HG03571 (cell line): ENCODE measurements around the gene PCK1.
"Not testable (repeated sequence)": the region's sequence is repeated elsewhere in the genome, so short reads cannot be mapped to it uniquely, and the experiment has no call there.

Source experiments
- ATAC-seq: cut with Tn5 transposase; IDR thresholded peaks from one replicate; pipeline ENCODE4 v1.9.1; 2021; ENCODE audit not compliant: unreplicated experiment

PCK1 gene

DNA sequence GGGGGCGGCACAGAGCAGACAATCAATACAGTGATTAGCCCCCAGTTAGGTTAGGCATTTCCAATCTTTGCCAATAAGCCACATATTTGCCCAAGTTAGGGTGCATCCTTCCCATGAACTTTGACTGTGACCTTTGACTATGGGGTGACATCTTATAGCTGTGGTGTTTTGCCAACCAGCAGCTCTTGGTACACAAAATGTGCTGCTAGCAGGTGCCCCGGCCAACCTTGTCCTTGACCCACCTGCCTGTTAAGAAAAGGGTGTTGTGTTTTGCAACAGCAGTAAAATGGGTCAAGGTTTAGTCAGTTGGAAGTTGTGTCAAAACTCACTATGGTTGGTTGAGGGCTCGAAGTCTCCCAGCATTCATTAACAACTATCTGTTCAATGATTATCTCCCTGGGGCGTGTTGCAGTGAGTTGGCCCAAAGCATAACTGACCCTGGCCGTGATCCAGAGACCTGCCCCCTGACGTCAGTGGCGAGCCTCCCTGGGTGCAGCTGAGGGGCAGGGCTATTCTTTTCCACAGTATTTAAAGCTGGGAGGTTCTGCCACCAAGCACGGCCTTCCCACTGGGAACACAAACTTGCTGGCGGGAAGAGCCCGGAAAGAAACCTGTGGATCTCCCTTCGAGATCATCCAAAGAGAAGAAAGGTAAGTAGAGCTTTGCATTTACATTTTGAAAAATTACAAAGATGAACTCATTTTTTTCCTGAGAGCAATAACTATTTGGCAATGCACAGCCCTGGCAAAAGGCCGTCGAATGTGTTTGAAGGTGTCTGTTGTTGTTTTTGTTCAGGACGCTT lies at the start of gene PCK1:
Gene PCK1 (plus strand): TSS at position 557 of the 802 bp plus-strand sequence. CDS start 302 bp downstream, outside the sequence.
- no peak for ATAC-seq

DNA sequence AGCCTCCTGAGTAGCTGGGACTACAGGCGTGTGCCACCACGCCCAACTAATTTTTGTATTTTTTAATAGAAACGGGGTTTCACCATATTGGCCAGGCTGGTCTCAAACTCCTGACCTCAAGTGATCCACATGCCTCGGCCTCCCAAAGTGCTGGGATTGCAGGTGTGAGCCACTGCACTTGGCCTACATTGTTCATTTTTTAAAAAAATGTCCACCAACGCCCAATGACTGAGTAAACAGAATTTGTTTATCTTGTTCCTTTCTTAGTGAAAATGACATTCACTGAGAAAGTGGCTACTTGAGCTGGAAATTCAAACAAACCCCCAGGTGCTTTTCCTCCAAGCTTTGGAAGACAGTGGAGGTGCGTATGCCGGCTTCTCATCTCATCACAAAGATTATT lies 49.2 kb upstream of the PCK1 start:
- not testable (repeated sequence) for ATAC-seq

DNA sequence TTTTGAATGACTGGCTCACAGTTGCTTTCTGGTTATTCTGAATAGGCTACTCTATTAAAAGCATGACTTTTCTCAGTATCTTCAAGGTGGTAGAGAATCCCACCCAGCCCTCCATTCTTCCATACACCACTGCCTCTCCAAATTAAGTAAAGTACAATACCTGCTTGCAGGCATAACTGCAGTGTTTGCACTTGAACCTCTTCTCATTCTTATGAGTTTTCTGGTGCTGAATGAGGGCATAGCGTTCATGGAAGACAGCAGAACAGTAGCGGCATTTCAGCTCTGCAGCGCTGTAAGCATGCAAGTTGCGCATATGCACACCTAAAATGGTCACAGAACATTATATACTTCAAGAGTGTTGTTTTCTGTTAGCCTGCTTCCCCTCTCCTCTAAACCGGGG lies 48.5 kb upstream of the PCK1 start:
- ATAC-seq, result no peak

DNA sequence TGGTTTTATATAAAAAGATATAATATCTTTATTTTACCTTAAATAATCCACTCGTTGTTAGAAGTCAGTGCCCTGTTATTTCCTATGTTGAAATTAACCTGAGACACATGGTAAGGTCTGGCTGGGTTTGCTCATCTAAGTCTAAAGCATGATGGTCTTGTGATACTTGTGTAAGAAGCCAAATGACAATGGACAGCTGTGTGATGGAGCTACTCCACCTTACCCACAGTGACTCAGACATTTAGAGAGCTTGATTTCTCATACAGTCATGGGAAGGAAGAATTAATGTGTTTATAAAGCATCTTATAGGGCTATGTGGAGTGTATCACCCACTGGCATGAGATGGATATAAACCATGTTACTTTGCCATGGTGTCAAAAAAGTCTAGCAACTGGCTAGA lies 47.7 kb upstream of the PCK1 start:
- no peak for ATAC-seq

DNA sequence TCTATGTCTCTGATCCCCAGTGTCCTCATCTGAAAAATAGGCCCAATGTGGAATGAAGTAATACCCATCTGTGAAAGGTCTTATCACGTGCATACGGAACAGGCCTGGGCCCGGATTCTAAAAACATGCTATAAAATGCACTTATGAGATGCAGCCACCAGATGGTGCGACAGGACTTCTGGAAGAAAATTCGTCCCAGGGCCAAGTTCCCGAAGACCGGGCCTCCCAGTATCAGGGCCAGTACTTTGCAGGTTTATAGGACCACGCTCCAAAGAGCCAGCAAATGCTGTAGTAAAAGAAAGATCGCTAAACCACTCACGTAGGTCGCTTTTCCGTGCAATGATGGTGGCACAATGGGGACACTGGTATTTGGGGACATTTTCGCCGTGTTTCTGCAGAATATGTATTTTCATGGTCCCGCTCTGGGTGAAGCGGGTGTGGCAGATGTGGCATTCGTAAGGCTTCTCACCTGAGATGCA lies 46.6 kb upstream of the PCK1 start:
- no peak for ATAC-seq

- no peak for ATAC-seq
Observed at GRCh38 chr20:57517904-57518303, 43.0 kb upstream of the PCK1 start.

GRCh38 chr20:57522380-57523140 lies 38.4 kb upstream of the PCK1 start:
- no peak for ATAC-seq

DNA sequence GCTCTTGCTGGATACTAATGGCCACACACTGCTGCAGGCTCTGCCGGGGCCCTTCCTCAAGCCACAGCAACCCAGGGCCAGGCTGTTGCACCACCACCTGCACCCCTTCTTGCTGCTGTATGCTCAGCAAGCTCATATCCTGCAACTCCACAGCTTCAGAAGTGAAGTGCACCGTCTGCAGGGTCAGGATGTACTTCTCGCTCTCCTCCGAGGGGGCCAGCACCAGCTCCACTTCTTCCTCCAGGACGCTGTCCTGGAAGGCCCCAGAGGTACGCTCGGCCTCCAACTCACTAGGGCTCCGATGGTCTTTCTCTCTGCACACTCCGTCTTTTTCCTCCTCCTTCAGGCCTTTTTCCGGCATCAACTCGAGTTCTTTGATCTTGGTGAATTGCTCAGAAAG lies 37.1 kb upstream of the PCK1 start:
- ATAC-seq, result no peak

- no peak for ATAC-seq
Observed at GRCh38 chr20:57524511-57525176, 36.3 kb upstream of the PCK1 start, which contains the start of gene CTCFL. Gene CTCFL (minus strand): TSS chr20:57525140. CDS start chr20:57524205, 935 bp downstream.

DNA sequence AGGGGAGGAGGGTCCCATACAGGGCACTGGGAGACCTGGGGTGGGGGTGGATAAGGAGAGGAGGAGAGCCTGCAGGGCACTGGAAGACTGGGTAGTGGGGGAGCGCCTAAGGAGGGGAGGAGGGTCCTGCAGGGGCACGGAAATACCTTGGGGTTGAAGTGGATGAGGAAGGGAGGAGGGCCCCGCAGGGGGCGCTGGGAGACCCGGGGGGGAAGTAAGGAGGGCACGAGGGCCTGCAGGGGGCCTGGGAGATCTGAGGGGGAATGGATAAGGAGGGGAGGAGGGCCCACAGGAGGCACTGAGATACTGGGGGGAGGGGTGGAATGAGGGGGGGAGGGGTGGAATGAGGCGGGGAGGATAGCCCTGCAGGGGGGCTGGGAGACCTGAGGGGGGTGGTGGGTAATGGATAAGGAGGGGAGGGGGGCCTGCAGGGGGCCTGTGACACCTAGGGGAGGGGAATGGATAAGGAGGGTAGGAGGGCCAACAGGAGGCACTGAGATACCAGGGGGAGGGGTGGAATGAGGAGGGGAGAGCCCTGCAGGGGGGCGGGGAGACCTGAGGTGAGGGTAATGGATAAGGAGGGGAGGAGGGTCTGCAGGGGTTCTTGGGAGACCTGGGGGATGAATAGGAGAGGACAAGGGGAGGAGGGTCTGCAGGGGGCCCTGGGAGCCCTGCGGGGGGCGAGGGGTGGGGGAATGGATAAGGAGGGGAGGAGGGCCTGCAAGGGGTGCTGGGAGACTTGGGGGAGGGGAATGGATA lies 35.4 kb upstream of the PCK1 start:
- no peak for ATAC-seq

- ATAC-seq, result no peak
Observed at GRCh38 chr20:57526087-57526884, 34.6 kb upstream of the PCK1 start.

- ATAC-seq, result no peak
Observed at GRCh38 chr20:57526885-57527460, 33.9 kb upstream of the PCK1 start.

DNA sequence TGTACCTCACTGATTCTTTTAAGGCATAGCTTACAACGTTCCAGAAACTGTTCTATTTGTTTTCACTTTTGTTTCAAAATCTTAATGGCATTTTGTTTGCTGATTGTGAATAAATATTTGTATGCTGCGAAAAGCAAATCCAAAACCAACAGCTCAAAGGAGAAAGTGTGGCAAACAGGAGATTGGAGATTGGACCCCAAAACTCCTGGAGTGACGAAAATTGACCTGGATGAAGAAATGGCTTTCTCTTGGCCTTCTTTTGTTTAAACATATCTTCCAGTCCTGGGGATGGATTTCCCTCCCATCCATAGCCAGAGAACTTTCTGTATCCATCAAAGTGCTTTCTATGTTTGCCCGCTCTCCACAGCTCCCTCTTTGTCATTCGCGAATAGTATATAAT lies 33.2 kb upstream of the PCK1 start:
- no peak for ATAC-seq

DNA sequence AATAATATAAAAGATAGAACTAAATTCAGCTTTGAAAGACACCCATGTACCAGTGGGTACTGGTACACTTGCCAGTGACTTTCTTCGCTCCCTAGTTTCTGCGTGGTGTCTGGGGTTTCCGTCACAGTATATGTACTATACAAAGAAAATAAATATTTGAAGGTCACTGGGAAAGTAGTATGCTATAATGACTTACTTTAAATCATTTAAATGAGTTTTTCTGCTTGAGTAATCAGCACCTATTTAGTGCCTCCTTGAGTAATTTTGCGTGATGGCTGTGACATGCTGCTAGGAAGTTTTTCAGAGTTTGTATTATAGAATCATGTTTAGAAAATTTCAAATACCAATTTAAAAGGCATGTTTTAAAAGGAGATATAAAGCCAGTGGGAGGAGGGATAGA lies 32.8 kb upstream of the PCK1 start:
- no peak for ATAC-seq

- ATAC-seq, result no peak
Observed at GRCh38 chr20:57529160-57529585, 31.7 kb upstream of the PCK1 start.

- no peak for ATAC-seq
Observed at GRCh38 chr20:57529810-57530209, 31.1 kb upstream of the PCK1 start.

- ATAC-seq, result no peak
Observed at GRCh38 chr20:57530327-57530981, 30.5 kb upstream of the PCK1 start.

DNA sequence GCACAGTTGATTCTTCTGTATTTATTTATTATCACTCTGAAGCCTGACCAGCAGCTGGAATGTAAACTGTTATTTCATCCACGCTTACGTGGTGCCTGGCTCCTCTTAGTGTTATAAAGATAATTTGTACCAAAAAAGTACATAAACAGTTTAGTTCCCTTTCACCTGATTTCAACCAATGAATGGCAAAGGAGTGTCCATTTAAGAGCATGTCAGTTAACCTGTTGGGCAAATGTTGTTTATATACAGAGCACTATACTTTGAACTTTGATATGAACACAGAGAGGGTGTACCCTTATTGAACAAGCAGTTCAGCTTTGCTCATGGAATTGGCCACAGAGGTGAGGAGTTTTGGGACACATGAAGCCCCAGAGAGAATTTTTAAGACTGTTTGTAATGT lies 28.8 kb upstream of the PCK1 start:
- no peak for ATAC-seq

- no peak for ATAC-seq
Observed at GRCh38 chr20:57535297-57535696, 25.6 kb upstream of the PCK1 start.
